Thymus (tissue), 11 donors: ENCODE measurements around the gene COMTD1. TPM values are rescaled to one million over a fixed set of nuclear protein-coding genes. Genes with fewer than 3 reads are reported as not detected.
"Not testable (repeated sequence)": the region's sequence is repeated elsewhere in the genome, so short reads cannot be mapped to it uniquely, and the experiment has no call there.

ENCODE experiments used
- DNase-seq, 9 donors: peaks; one replicate each; pipeline ENCODE4 v3.0.0-alpha.2; 2013; ENCODE audit warnings: low spot score in 9 of 9, low read depth in 6 of 9, missing footprints in 1 of 9
- H3K27ac ChIP-seq, 2 donors: one replicate each; pipeline ENCODE4 v1.5.1; 2013; ENCODE audit warnings: control low read depth in 1 of 2, low read depth in 1 of 2, low read length in 1 of 2, mild to moderate bottlenecking in 1 of 2, moderate library complexity in 1 of 2
- H3K27me3 ChIP-seq, 2 donors: one replicate each; pipeline ENCODE4 v1.5.1; 2013; ENCODE audit warnings: low read length in 1 of 2; ENCODE audit not compliant: control insufficient read depth in 2 of 2, insufficient read depth in 1 of 2
- H3K36me3 ChIP-seq, 2 donors: one replicate each; pipeline ENCODE4 v1.5.1; 2013; ENCODE audit warnings: low read length in 1 of 2, mild to moderate bottlenecking in 1 of 2, moderate library complexity in 1 of 2; ENCODE audit not compliant: control insufficient read depth in 2 of 2, insufficient read depth in 2 of 2
- H3K4me1 ChIP-seq, 2 donors: one replicate each; pipeline ENCODE4 v1.5.1; 2013; ENCODE audit warnings: low read length in 2 of 2; ENCODE audit not compliant: control insufficient read depth in 2 of 2, insufficient read depth in 2 of 2
- H3K4me3 ChIP-seq, 2 donors: one replicate each; pipeline ENCODE4 v1.5.1; 2013; ENCODE audit warnings: low read length in 2 of 2, control low read depth in 1 of 2, mild to moderate bottlenecking in 1 of 2
- H3K9me3 ChIP-seq, 2 donors: one replicate each; pipeline ENCODE4 v1.5.1; 2013; ENCODE audit warnings: low read length in 1 of 2, mild to moderate bottlenecking in 1 of 2; ENCODE audit not compliant: control insufficient read depth in 2 of 2, insufficient read depth in 1 of 2
- WGBS: extraction: QIAGEN DNeasy Blood & Tissue Kit; methylation state at CpG from one replicate; pipeline ENCODE4 v1.1.7; 2013; 5-methylcytosine and 5-hydroxymethylcytosine counted together
- polyA plus RNA-seq: library from polyadenylated mRNA; stranded (reverse); fragments of 200-250 nt; gene quantifications from one replicate; pipeline ENCODE4 v1.2.3, GENCODE V29; 2013
- total RNA-seq: library from RNA; stranded (reverse); fragments of 120-200 nt; gene quantifications from one replicate; pipeline ENCODE4 v1.2.4, GENCODE V29; 2013
- donor health status: healthy.

The COMTD1 gene
- total and polyA plus RNA-seq, 2 donors, result 11.8 to 40.7 TPM

DNA sequence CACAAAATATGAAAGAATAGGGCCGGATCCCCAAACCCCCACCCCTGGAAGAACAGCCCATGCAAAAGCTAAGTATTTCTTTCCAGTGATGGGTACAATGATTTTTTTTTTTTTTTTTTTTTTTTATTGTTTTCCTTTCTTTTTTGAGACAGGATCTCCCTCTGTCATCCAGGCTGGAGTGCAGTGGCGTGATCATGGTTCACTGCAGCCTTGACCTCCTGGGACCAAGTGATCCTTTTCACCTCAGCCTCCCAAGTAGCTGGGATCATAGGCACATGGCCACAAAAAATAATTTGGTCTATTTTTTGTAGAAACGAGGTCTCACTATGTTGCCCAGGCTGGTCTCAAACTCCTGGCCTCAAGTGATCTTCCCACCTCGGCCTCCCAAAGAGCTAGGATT, 41.1 kb downstream of the COMTD1 start:
- H3K27me3 ChIP-seq, H3K36me3 ChIP-seq, DNase-seq, H3K4me3 ChIP-seq, H3K4me1 ChIP-seq, H3K27ac ChIP-seq, H3K9me3 ChIP-seq: not testable (repeated sequence)
- WGBS, result 96% methylated on average over 4 of the region's 4 CpGs

- DNase-seq, result no peak
- no peaks in the 10 kb centered on the region for H3K36me3 ChIP-seq
- no peak overlapping the region for H3K4me3 ChIP-seq
- no peak overlapping the region for H3K27ac ChIP-seq
- WGBS, result 92% methylated on average over 10 of the region's 10 CpGs
- H3K27me3 ChIP-seq, result no peaks in the 10 kb centered on the region
- H3K9me3 ChIP-seq, result no peaks in the 10 kb centered on the region
- peaks cover 0 to 6% of the 10 kb centered on the region in 2 donors for H3K4me1 ChIP-seq
Observed at GRCh38 chr10:75191821-75192568, 43.8 kb downstream of the COMTD1 start.

DNA sequence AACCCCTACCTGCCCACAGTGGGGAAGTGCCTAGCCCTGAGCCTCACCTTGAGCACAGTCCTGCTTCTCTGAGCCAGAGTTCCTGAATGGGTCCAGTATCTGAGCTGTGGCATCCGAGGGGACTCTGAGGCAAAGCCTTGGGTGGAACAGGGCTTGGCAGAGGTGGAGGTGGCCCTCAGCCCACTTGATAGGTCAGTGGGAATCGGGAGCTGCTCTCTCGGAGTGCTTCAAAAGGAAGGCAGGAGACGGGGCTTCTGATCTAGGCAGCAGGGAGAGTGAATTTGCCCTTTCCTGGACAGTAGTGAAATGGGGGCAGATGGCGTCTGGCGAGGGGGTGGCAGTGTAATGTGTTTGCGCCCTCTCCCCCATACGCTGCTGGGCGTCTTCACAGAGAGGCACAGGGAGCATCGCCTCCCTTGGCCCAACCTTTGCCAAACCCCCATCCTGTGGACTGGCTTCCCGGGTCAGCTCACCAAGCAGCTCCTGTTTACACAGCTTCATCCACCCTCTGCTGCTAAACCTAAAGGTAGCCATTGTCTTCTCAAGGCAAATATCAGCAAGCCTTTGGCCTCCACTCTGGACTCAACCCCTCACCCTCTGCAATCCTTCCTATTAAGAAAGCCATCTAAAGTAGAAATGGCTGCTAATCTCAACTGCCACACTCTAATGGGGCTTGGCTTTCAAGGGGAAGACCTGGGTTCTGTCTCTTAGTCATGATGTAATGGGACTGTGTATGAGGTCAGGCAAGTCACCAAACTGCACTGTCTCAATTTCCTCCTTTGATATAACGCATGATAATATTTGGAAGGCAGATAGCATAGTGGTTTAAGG, 46.3 kb downstream of the COMTD1 start:
- Histone ChIP-seq H3K9me3 (no peaks in the 10 kb centered on the region), H3K4me3 (no peak overlapping the region), H3K27me3 (no peaks in the 10 kb centered on the region), H3K4me1 (peaks cover 0 to 6% of the 10 kb centered on the region in 2 donors), H3K27ac (no peak overlapping the region), H3K36me3 (no peaks in the 10 kb centered on the region)
- whole genome bisulfite sequencing, result 98% methylated on average over 12 of the region's 12 CpGs
- DNase-seq, result no peak

- not testable (repeated sequence) for H3K36me3 ChIP-seq, H3K27me3 ChIP-seq, H3K9me3 ChIP-seq, H3K4me3 ChIP-seq, H3K4me1 ChIP-seq, DNase-seq
- H3K27ac ChIP-seq, result peak overlapping the region in 1 of 2 donors; percentile 79
- WGBS, result 96% methylated on average over 9 of the region's 9 CpGs
Observed at GRCh38 chr10:75188522-75188921, 47.2 kb downstream of the COMTD1 start.

DNA sequence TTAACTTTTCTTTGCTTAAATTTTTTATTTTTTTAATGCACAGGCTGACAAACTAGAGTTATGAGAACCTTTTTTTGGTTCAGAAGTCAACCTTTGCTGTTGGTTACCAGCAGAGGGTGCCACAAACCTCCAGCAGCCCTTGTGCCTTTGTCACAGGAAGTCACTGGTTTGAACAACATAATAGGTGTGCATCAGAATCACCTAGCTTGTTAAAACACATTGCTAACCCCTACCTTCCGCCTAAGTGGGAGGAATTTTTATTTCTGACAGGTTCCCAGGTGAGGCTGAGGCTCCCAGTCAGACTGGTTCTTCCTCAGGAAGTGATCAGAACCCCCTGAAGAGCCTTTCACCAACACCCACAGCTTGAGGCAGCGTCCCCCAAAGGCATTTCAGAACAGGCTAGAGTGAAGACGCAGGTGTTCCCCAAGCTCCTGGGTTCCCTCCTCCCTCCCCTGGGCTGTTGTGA, 47.8 kb downstream of the COMTD1 start:
- no peaks in the 10 kb centered on the region for H3K36me3 ChIP-seq
- no peaks in the 10 kb centered on the region for H3K27me3 ChIP-seq
- DNase-seq, result peak in 8 of 9 donors; percentile 55 to 88 (median 72)
- peak overlapping the region; percentile 61 to 79 for H3K27ac ChIP-seq
- 88% methylated on average over 3 of the region's 3 CpGs for WGBS
- H3K4me3 ChIP-seq, result no peak overlapping the region
- peaks cover 0 to 6% of the 10 kb centered on the region in 2 donors for H3K4me1 ChIP-seq
- H3K9me3 ChIP-seq, result no peaks in the 10 kb centered on the region

DNA sequence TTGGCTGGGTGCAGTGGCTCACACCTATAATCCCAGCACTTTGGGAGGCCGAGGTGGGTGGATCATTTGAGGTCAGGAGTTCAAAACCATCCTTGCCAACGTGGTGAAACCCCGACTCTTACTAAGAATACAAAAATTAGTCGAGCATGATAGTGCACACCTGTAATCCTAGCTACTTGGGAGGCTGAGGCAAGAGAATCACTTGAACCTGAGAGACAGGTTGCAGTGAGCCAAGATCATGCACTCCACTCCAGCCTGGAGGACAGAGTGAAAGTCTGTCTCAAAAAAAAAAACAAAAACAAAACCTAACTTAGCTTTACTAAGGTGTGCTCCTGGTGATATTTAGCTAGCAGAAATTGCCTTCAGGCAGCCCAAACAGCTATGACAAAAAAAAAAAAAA, 49.4 kb downstream of the COMTD1 start:
- Histone ChIP-seq H3K4me3 (no peak overlapping the region), H3K27ac (no peak overlapping the region), H3K9me3 (no peaks in the 10 kb centered on the region), H3K27me3 (no peaks in the 10 kb centered on the region), H3K4me1 (peaks cover 0 to 6% of the 10 kb centered on the region in 2 donors), H3K36me3 (peaks cover 0 to 3% of the 10 kb centered on the region in 2 donors)
- WGBS, result 87% methylated on average over 4 of the region's 4 CpGs
- no peak for DNase-seq

Other genes with a start within 250 kb of the COMTD1 start
- gene SAMD8, start 124.3 kb downstream of the COMTD1 start, total RNA-seq, result 7.6 TPM
- gene SAMD8, start 124.3 kb downstream of the COMTD1 start, polyA plus RNA-seq, result 13.1 TPM
- 78.3 TPM for gene VDAC2, start 25.2 kb downstream of the COMTD1 start, total RNA-seq
- gene VDAC2, start 25.2 kb downstream of the COMTD1 start, polyA plus RNA-seq, result 146 TPM
- gene ZNF503, start 165.8 kb upstream of the COMTD1 start, total RNA-seq, result 0.38 TPM
- gene ZNF503, start 165.8 kb upstream of the COMTD1 start, polyA plus RNA-seq, result 7.7 TPM
- 2.5 TPM for gene LRMDA, start 195.7 kb upstream of the COMTD1 start, total RNA-seq
- 4.6 TPM for gene LRMDA, start 195.7 kb upstream of the COMTD1 start, polyA plus RNA-seq